A673 (cell line): Measurements from ENCODE around the gene TAS2R1. TPM values are rescaled to one million over a fixed set of nuclear protein-coding genes. Genes with fewer than 3 reads are reported as not detected.

Experiments
- BruUV-seq: library from RNA; stranded (reverse); fragments of 400-500 nt; replicated peaks from 2 replicates; lab custom pipeline; 2021; lab: Mats Ljungman, UMichigan
- CTCF ChIA-PET: fragments of 300-600 bp; sonication (Branson Sonifier 250); formaldehyde crosslinking; loops from one replicate; lab custom pipeline; 2022; ENCODE audit warnings: antibody characterized with exemption; lab: Charles Lee
- POLR2A ChIA-PET: fragments of 300-600 bp; sonication (Branson Sonifier 250); formaldehyde crosslinking; loops from one replicate; lab custom pipeline; 2022; ENCODE audit warnings: antibody characterized with exemption; ENCODE audit not compliant: low non-redundant PET; lab: Charles Lee
- DNase-seq: peaks from one replicate; pipeline ENCODE4 v3.0.0-alpha.2; 2015; ENCODE audit warnings: low spot score
- H3K27ac ChIP-seq: fragments of 200-600 bp; sonication (generic); 2 replicates; pipeline ENCODE4 v1.5.1; 2016; ENCODE audit warnings: mixed run types, low read depth, mild to moderate bottlenecking, mixed read lengths, antibody characterized with exemption, low read length; ENCODE audit not compliant: poor library complexity, severe bottlenecking
- H3K27me3 ChIP-seq: fragments of 200-600 bp; sonication (generic); replicated peaks from 2 replicates; pipeline ENCODE4 v1.6.1; 2017; ENCODE audit warnings: mixed run types, low read depth, mild to moderate bottlenecking, mixed read lengths, antibody characterized with exemption, low read length; ENCODE audit not compliant: insufficient read depth, poor library complexity
- H3K36me3 ChIP-seq: fragments of 200-600 bp; sonication (generic); 2 replicates; pipeline ENCODE4 v1.6.1; 2016; ENCODE audit warnings: mixed run types, mild to moderate bottlenecking, mixed read lengths, antibody characterized with exemption, low read length; ENCODE audit not compliant: insufficient read depth, poor library complexity, severe bottlenecking
- H3K4me1 ChIP-seq: fragments of 200-600 bp; sonication (generic); 2 replicates; pipeline ENCODE4 v1.6.1; 2017; ENCODE audit warnings: mixed run types, mild to moderate bottlenecking, mixed read lengths, antibody characterized with exemption, low read length; ENCODE audit not compliant: insufficient read depth, poor library complexity, severe bottlenecking
- H3K4me3 ChIP-seq: fragments of 200-600 bp; sonication (generic); 2 replicates; pipeline ENCODE4 v1.5.1; 2016; ENCODE audit warnings: low read depth, mixed run types, mild to moderate bottlenecking, mixed read lengths, low read length; ENCODE audit not compliant: poor library complexity, severe bottlenecking
- H3K9me3 ChIP-seq: fragments of 200-600 bp; sonication (generic); 2 replicates; pipeline ENCODE4 v1.6.1; 2016; ENCODE audit warnings: mixed run types, low read depth, mild to moderate bottlenecking, mixed read lengths, antibody characterized with exemption, low read length; ENCODE audit not compliant: poor library complexity, severe bottlenecking
- EZH2 ChIP-seq: fragments of 200-600 bp; sonication (generic); IDR thresholded peaks from 2 replicates; pipeline ENCODE4 v1.6.1; 2017; ENCODE audit warnings: borderline replicate concordance, low read depth, mild to moderate bottlenecking, mixed read lengths, antibody characterized with exemption, low read length; ENCODE audit not compliant: poor library complexity, severe bottlenecking
- intact Hi-C: fragments of 100-400 bp; cut with micrococcal nuclease; formaldehyde crosslinking; loops from one replicate; pipeline ENCODE4 v1.10.0; 2022; ENCODE audit not compliant: unreplicated experiment
- total RNA-seq: library from RNA; stranded (reverse); gene quantifications from 2 replicates; pipeline ENCODE4 v1.2.3, GENCODE V29; 2021
- TF ChIP-seq, protein P1 (sequence below): fragments of 300-800, 200-600 bp; sonication (generic); conservative IDR thresholded peaks from 2 replicates; pipeline ENCODE4 v1.5.1; 2017; ENCODE audit warnings: low read depth, mild to moderate bottlenecking, antibody characterized with exemption, low read length, moderate library complexity, mixed read lengths

Gene TAS2R1
- total RNA-seq, 1 experiment from 2014 or later, result not detected

DNA sequence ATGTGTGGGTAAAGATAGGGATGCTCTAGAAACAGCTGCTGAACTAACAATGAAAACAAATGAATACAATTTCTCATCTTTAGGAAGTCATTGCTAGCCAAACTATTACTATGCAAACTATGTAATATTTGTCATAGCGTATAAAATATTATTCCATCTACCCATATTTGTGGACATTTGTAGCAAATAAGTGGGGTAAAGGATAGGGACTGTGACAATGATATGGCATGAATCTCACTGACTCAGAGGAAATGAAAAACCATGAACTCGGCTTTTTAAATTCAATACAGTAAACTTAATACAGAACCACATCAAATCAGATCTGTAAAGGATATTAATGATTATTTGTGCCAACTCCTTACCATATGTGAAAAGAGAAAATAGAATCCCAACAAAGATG is 16.7 kb upstream of the TAS2R1 start:
- Histone ChIP-seq H3K4me1 (no peaks in the 10 kb centered on the region), H3K9me3 (no peaks in the 10 kb centered on the region), H3K27me3 (no peaks in the 10 kb centered on the region), H3K36me3 (no peaks in the 10 kb centered on the region), H3K27ac (no peak overlapping the region), H3K4me3 (no peak overlapping the region)
- no peak for DNase-seq
- intact Hi-C loops, result no loop called here
- ChIA-PET CTCF (no interaction called here), POLR2A (no interaction called here)
- TF ChIP-seq, protein P1, sequence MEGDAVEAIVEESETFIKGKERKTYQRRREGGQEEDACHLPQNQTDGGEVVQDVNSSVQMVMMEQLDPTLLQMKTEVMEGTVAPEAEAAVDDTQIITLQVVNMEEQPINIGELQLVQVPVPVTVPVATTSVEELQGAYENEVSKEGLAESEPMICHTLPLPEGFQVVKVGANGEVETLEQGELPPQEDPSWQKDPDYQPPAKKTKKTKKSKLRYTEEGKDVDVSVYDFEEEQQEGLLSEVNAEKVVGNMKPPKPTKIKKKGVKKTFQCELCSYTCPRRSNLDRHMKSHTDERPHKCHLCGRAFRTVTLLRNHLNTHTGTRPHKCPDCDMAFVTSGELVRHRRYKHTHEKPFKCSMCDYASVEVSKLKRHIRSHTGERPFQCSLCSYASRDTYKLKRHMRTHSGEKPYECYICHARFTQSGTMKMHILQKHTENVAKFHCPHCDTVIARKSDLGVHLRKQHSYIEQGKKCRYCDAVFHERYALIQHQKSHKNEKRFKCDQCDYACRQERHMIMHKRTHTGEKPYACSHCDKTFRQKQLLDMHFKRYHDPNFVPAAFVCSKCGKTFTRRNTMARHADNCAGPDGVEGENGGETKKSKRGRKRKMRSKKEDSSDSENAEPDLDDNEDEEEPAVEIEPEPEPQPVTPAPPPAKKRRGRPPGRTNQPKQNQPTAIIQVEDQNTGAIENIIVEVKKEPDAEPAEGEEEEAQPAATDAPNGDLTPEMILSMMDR, result no peak
- TF ChIP-seq EZH2, result no peak
- no TSS peak for BruUV-seq

DNA sequence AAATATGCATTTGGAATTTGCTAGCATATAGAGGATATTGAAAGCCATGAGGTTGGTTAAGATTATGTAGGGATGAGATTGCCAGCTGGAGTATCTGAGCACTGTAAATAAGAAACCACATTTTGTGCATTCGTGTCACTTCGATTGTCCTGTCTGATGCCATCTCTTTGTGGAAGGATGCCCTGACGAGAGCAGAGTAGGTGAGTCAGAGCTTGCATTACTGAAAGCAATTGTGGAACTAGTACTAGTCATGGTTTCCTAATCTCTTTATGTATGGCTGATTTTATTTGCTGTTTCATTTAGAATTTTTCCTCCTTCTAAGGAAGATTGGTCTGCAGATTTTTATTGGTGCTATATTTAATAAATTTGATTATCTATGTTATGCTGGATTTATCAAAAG is 14.5 kb upstream of the TAS2R1 start:
- intact Hi-C loops, result no loop called here
- POLR2A ChIA-PET, result no interaction called here
- TF ChIP-seq EZH2, result no peak
- TF ChIP-seq, protein P1, result no peak
- BruUV-seq, result no TSS peak
- CTCF ChIA-PET, result interaction anchor here (0.6 kb wide), 1 partner anchor 41 kb away, joined by 3 read pairs; no protein-coding TSS in a partner anchor
- Histone ChIP-seq H3K36me3 (no peaks in the 10 kb centered on the region), H3K4me3 (no peak overlapping the region), H3K27me3 (no peaks in the 10 kb centered on the region), H3K9me3 (no peaks in the 10 kb centered on the region), H3K27ac (no peak overlapping the region), H3K4me1 (no peaks in the 10 kb centered on the region)
- no peak for DNase-seq

DNA sequence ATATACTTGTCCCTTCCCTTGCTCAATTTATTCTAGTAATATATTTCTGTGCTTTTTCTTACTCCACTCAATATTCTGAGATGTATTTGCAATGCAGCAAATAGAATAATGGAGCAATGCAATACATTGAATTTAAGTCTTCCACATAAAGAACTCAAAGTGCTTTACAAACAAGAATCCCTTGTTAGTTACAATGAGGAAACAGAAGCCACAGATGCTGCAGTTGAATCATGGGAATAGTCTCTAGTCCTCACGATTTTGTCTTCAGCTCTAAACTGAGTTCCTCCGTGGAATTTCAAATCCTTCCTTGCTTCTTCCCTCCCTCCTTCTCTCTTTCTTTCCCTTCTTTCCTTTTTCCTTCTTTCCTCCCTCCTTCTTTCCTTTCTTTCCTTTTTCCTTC is 12.5 kb upstream of the TAS2R1 start:
- no peak for DNase-seq
- BruUV-seq, result no TSS peak
- TF ChIP-seq, protein P1, result no peak
- TF ChIP-seq EZH2, result no peak
- no peaks in the 10 kb centered on the region for H3K27me3 ChIP-seq
- ChIA-PET POLR2A (no interaction called here), CTCF (no interaction called here)
- H3K4me3 ChIP-seq, result no peak overlapping the region
- H3K9me3 ChIP-seq, result no peaks in the 10 kb centered on the region
- H3K4me1 ChIP-seq, result no peaks in the 10 kb centered on the region
- H3K27ac ChIP-seq, result no peak overlapping the region
- no peaks in the 10 kb centered on the region for H3K36me3 ChIP-seq
- intact Hi-C loops, result no loop called here
